ENCODE data around the gene NT5DC2. TPM values are rescaled to one million over a fixed set of nuclear protein-coding genes. Genes with fewer than 3 reads are reported as not detected.

NT5DC2 gene
- total RNA-seq, 1 experiment from 2014 or later: 65.6 TPM

GRCh38 chr3:52488746-52489145 is 44.9 kb downstream of the NT5DC2 start:
- no peak for DNase-seq (ENCODE audit: low spot score)

GRCh38 chr3:52487788-52488691 is 45.6 kb downstream of the NT5DC2 start:
- no peak for DNase-seq (ENCODE audit: low spot score)

- no peak for DNase-seq (ENCODE audit: low spot score)
Measured at GRCh38 chr3:52487050-52487787, 46.4 kb downstream of the NT5DC2 start.

- no peak for DNase-seq (ENCODE audit: low spot score)
Measured at GRCh38 chr3:52484680-52485461, 48.8 kb downstream of the NT5DC2 start.

GRCh38 chr3:52483577-52484381 is 49.9 kb downstream of the NT5DC2 start:
- DNase-seq (ENCODE audit: low spot score): no peak

- DNase-seq (ENCODE audit: low spot score): no peak
Measured at GRCh38 chr3:52483081-52483480, 50.6 kb downstream of the NT5DC2 start.

GRCh38 chr3:52481819-52482521 is 51.7 kb downstream of the NT5DC2 start:
- DNase-seq (ENCODE audit: low spot score): no peak

- no peak for DNase-seq (ENCODE audit: low spot score)
Measured at GRCh38 chr3:52480768-52481715, 52.6 kb downstream of the NT5DC2 start.

- no peak for DNase-seq (ENCODE audit: low spot score)
Measured at GRCh38 chr3:52479877-52480575, 53.6 kb downstream of the NT5DC2 start.

GRCh38 chr3:52479037-52479876 is 54.4 kb downstream of the NT5DC2 start:
- no peak for DNase-seq (ENCODE audit: low spot score)

- no peak for DNase-seq (ENCODE audit: low spot score)
Measured at GRCh38 chr3:52477796-52478095, 55.9 kb downstream of the NT5DC2 start.

GRCh38 chr3:52477076-52477795 is 56.4 kb downstream of the NT5DC2 start:
- DNase-seq (ENCODE audit: low spot score): no peak

Other genes starting within 250 kb of the NT5DC2 start
- 5.4 and 6.8 TPM in 2 replicates for gene GLYCTK, start 246.0 kb downstream of the NT5DC2 start, total RNA-seq (2014; rRNA removed; shearing (Covaris generic))
- 0.69 and 3.1 TPM in 2 replicates for gene DNAH1, start 217.5 kb downstream of the NT5DC2 start, total RNA-seq (2014; rRNA removed; shearing (Covaris generic))
- gene BAP1, start 123.8 kb downstream of the NT5DC2 start, total RNA-seq (2014; rRNA removed; shearing (Covaris generic)): 84.6 and 122 TPM in 2 replicates
- 14.2 and 15.6 TPM in 2 replicates for gene PHF7, start 123.2 kb downstream of the NT5DC2 start, total RNA-seq (2014; rRNA removed; shearing (Covaris generic))
- gene SEMA3G, start 88.8 kb downstream of the NT5DC2 start, total RNA-seq (2014; rRNA removed; shearing (Covaris generic)): 0.05 and 0.07 TPM in 2 replicates
- gene TNNC1, start 79.8 kb downstream of the NT5DC2 start, total RNA-seq (2014; rRNA removed; shearing (Covaris generic)): 16.5 and 36.6 TPM in 2 replicates
- gene NISCH, start 78.3 kb downstream of the NT5DC2 start, total RNA-seq (2014; rRNA removed; shearing (Covaris generic)): 25.7 and 46.1 TPM in 2 replicates
- gene STAB1, start 38.5 kb downstream of the NT5DC2 start, total RNA-seq (2014; rRNA removed; shearing (Covaris generic)): 0.12 TPM in 1 of 2 replicates, not detected in the other
- gene UQCC5, start 2.7 kb upstream of the NT5DC2 start, total RNA-seq (2014; rRNA removed; shearing (Covaris generic)): 17.1 and 47.0 TPM in 2 replicates
- gene PBRM1, start 152.1 kb upstream of the NT5DC2 start, total RNA-seq (2014; rRNA removed; shearing (Covaris generic)): 47.6 and 53.4 TPM in 2 replicates
- 120 and 188 TPM in 2 replicates for gene GNL3, start 152.2 kb upstream of the NT5DC2 start, total RNA-seq (2014; rRNA removed; shearing (Covaris generic))
- gene GLT8D1, start 171.9 kb upstream of the NT5DC2 start, total RNA-seq (2014; rRNA removed; shearing (Covaris generic)): 74.6 and 100 TPM in 2 replicates
- 192 and 194 TPM in 2 replicates for gene SPCS1, start 172.2 kb upstream of the NT5DC2 start, total RNA-seq (2014; rRNA removed; shearing (Covaris generic))
- 14.1 and 24.7 TPM in 2 replicates for gene NEK4, start 237.1 kb upstream of the NT5DC2 start, total RNA-seq (2014; rRNA removed; shearing (Covaris generic))
- gene ITIH1, start 243.7 kb upstream of the NT5DC2 start, total RNA-seq (2014; rRNA removed; shearing (Covaris generic)): not detected in 2 replicates